HG03442 (cell line): ENCODE measurements around the gene ICAM4.

Source experiments
- ATAC-seq: cut with Tn5 transposase; IDR thresholded peaks from one replicate; pipeline ENCODE4 v1.9.1; 2021; ENCODE audit warnings: mild to moderate bottlenecking, moderate library complexity; ENCODE audit not compliant: unreplicated experiment

ICAM4 gene

GRCh38 chr19:10317045-10317856 is 30.5 kb downstream of the ICAM4 start:
- ATAC-seq = no peak

GRCh38 chr19:10317857-10318462 is 31.2 kb downstream of the ICAM4 start:
- no peak for ATAC-seq

GRCh38 chr19:10318807-10319682 is 32.3 kb downstream of the ICAM4 start:
- no peak for ATAC-seq

- no peak for ATAC-seq
Measured at GRCh38 chr19:10320602-10321416, 34.1 kb downstream of the ICAM4 start.

GRCh38 chr19:10321417-10321797 is 34.7 kb downstream of the ICAM4 start:
- no peak for ATAC-seq

- ATAC-seq = no peak
Measured at GRCh38 chr19:10321874-10322835, 35.4 kb downstream of the ICAM4 start.

GRCh38 chr19:10325732-10326131 is 39.0 kb downstream of the ICAM4 start:
- ATAC-seq = no peak

- no peak for ATAC-seq
Measured at GRCh38 chr19:10327793-10328192, 41.0 kb downstream of the ICAM4 start.

GRCh38 chr19:10328558-10329429 is 42.0 kb downstream of the ICAM4 start:
- no peak for ATAC-seq

GRCh38 chr19:10329555-10329954 is 42.8 kb downstream of the ICAM4 start:
- no peak for ATAC-seq

GRCh38 chr19:10332158-10332964 is 45.6 kb downstream of the ICAM4 start:
- ATAC-seq = no peak

- ATAC-seq = peak; percentile 85
Measured at GRCh38 chr19:10332965-10333757, 46.4 kb downstream of the ICAM4 start, which contains the start of gene RAVER1. TSS of gene RAVER1 (minus strand) at chr19:10333529. CDS start at chr19:10333507, 22 bp downstream.

- no peak for ATAC-seq
Measured at GRCh38 chr19:10333758-10334587, 47.2 kb downstream of the ICAM4 start.

- no peak for ATAC-seq
Measured at GRCh38 chr19:10334588-10335351, 48.0 kb downstream of the ICAM4 start.

- no peak for ATAC-seq
Measured at GRCh38 chr19:10335352-10335985, 48.7 kb downstream of the ICAM4 start.
